K562 (cell line): ENCODE data around the gene DCPS.

ENCODE experiments used
- CREM ChIP-seq: IDR thresholded peaks from 2 replicates; pipeline ENCODE4 v1.6.1; 2014; ENCODE audit warnings: antibody characterized with exemption, low read depth
- CTCF ChIP-seq, 3 experiments: IDR thresholded peaks in 2 of 3; conservative IDR thresholded peaks in 1 of 3; 2 replicates each; pipeline ENCODE4 v1.5.1; 2011 to 2012; ENCODE audit warnings: low read length in 3 of 3, mild to moderate bottlenecking in 3 of 3, control low read depth in 2 of 3, improper control_type of control experiment in 1 of 3, inconsistent platforms in 1 of 3, low read depth in 1 of 3, mixed read lengths in 1 of 3, moderate library complexity in 1 of 3; ENCODE audit not compliant: insufficient read depth in 2 of 3
- KLF16 ChIP-seq: IDR thresholded peaks from 2 replicates; pipeline ENCODE4 v1.6.1; 2016; ENCODE audit warnings: antibody characterized with exemption
- MLX ChIP-seq, 2 experiments: fragments of 450-650 bp in 1 of 2; sonication (generic) in 1 of 2; formaldehyde crosslinking; conservative IDR thresholded peaks; 2 replicates each; pipeline versions ENCODE4 v1.4.0 to v1.8.1; 2020 to 2022; ENCODE audit warnings: mild to moderate bottlenecking in 1 of 2, missing genetic modification reagents in 1 of 2
- PKNOX1 ChIP-seq: fragments of 450-650 bp; IDR thresholded peaks from 2 replicates; pipeline ENCODE4 v1.6.1; 2016
- POLR2A ChIP-seq: fragments of 450-650 bp; conservative IDR thresholded peaks from 2 replicates; pipeline ENCODE4 v1.6.1; 2016
- RAD51 ChIP-seq: fragments of 450-650 bp; IDR thresholded peaks from 2 replicates; pipeline ENCODE4 v1.7.1; 2016; ENCODE audit warnings: low read depth, mild to moderate bottlenecking, borderline replicate concordance
- USF1 ChIP-seq: sonication (generic); formaldehyde crosslinking; IDR thresholded peaks from 2 replicates; pipeline ENCODE4 v1.9.0; 2022; ENCODE audit warnings: mild to moderate bottlenecking, missing genetic modification reagents
- ZNF592 ChIP-seq: fragments of 450-650 bp; IDR thresholded peaks from 2 replicates; pipeline ENCODE4 v1.6.1; 2017; ENCODE audit warnings: antibody characterized with exemption, mild to moderate bottlenecking
- ZNF76 ChIP-seq: fragments of 250-450 bp; sonication (Bioruptor Pico); IDR thresholded peaks from 2 replicates; pipeline ENCODE4 v1.4.0; 2020; ENCODE audit warnings: mild to moderate bottlenecking, moderate library complexity, borderline replicate concordance
- ZSCAN32 ChIP-seq: fragments of 450-650 bp; formaldehyde crosslinking; IDR thresholded peaks from 2 replicates; pipeline ENCODE4 v1.4.0; 2020; ENCODE audit warnings: mild to moderate bottlenecking, moderate library complexity

- TF ChIP-seq USF1 (CRISPR knock-in tag) (no peak), CREM (no peak), ZNF76 (CRISPR knock-in tag) (no peak), CTCF (IDR thresholded peaks at IDR 0.05 in 2 of 3, conservative IDR thresholded peaks at IDR 0.05 in 1 of 3; ENCODE audit: insufficient read depth in 2 of 3, low read depth in 1 of 3, low read length in 3 of 3) (no peak), RAD51 (no peak), PKNOX1 (no peak), POLR2A (no peak), ZNF592 (no peak), ZSCAN32 (CRISPR knock-in tag) (no peak), MLX (CRISPR knock-in tag; conservative IDR thresholded peaks at IDR 0.05) (no peak), KLF16 (no peak)
Measured at GRCh38 chr11:126304457-126305075, 706 bp downstream of the DCPS start.
